Neutrophil (primary cell): ENCODE results near the gene MCF2L.

Experiments used
- H3K27ac ChIP-seq: fragments of 200-600 bp; sonication (generic); 2 replicates; pipeline ENCODE4 v1.5.1; 2016; ENCODE audit warnings: mild to moderate bottlenecking, moderate library complexity
- H3K27me3 ChIP-seq: fragments of 200-600 bp; sonication (generic); 2 replicates; pipeline ENCODE4 v1.6.0; 2016; ENCODE audit warnings: mild to moderate bottlenecking
- H3K36me3 ChIP-seq: fragments of 200-600 bp; sonication (generic); 2 replicates; pipeline ENCODE4 v1.5.1; 2017
- H3K4me1 ChIP-seq, 2 experiments: fragments of 200-600 bp in 1 of 2; sonication (generic) in 1 of 2; 1 replicate in 1 of 2; 2 replicates in 1 of 2; pipeline versions ENCODE4 v1.5.1 to v1.6.1; 2013 to 2016; ENCODE audit warnings: low read depth in 1 of 2, low read length in 1 of 2, mild to moderate bottlenecking in 1 of 2, moderate library complexity in 1 of 2; ENCODE audit not compliant: control insufficient read depth in 1 of 2, insufficient read depth in 1 of 2
- H3K4me3 ChIP-seq, 2 experiments: fragments of 200-600 bp in 1 of 2; sonication (generic) in 1 of 2; 1 replicate in 1 of 2; 2 replicates in 1 of 2; pipeline ENCODE4 v1.5.1; 2013 to 2016; ENCODE audit warnings: low read depth in 1 of 2, low read length in 1 of 2, mild to moderate bottlenecking in 1 of 2, moderate library complexity in 1 of 2
- H3K9me3 ChIP-seq: fragments of 200-600 bp; sonication (generic); 2 replicates; pipeline ENCODE4 v1.5.1; 2016
- TF ChIP-seq, protein P1 (sequence below): fragments of 200-600 bp; sonication (generic); IDR thresholded peaks from 2 replicates; pipeline ENCODE4 v1.5.1; 2016; ENCODE audit warnings: antibody characterized with exemption

Gene MCF2L

GRCh38 chr13:113115363-113116205, 146.6 kb downstream of the MCF2L start:
- Histone ChIP-seq H3K4me1 (no peaks in the 10 kb centered on the region), H3K36me3 (no peaks in the 10 kb centered on the region), H3K4me3 (no peak overlapping the region), H3K27ac (no peak overlapping the region), H3K9me3 (no peaks in the 10 kb centered on the region), H3K27me3 (peaks cover 44% of the 10 kb centered on the region)
- TF ChIP-seq, protein P1, sequence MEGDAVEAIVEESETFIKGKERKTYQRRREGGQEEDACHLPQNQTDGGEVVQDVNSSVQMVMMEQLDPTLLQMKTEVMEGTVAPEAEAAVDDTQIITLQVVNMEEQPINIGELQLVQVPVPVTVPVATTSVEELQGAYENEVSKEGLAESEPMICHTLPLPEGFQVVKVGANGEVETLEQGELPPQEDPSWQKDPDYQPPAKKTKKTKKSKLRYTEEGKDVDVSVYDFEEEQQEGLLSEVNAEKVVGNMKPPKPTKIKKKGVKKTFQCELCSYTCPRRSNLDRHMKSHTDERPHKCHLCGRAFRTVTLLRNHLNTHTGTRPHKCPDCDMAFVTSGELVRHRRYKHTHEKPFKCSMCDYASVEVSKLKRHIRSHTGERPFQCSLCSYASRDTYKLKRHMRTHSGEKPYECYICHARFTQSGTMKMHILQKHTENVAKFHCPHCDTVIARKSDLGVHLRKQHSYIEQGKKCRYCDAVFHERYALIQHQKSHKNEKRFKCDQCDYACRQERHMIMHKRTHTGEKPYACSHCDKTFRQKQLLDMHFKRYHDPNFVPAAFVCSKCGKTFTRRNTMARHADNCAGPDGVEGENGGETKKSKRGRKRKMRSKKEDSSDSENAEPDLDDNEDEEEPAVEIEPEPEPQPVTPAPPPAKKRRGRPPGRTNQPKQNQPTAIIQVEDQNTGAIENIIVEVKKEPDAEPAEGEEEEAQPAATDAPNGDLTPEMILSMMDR: no peak

DNA sequence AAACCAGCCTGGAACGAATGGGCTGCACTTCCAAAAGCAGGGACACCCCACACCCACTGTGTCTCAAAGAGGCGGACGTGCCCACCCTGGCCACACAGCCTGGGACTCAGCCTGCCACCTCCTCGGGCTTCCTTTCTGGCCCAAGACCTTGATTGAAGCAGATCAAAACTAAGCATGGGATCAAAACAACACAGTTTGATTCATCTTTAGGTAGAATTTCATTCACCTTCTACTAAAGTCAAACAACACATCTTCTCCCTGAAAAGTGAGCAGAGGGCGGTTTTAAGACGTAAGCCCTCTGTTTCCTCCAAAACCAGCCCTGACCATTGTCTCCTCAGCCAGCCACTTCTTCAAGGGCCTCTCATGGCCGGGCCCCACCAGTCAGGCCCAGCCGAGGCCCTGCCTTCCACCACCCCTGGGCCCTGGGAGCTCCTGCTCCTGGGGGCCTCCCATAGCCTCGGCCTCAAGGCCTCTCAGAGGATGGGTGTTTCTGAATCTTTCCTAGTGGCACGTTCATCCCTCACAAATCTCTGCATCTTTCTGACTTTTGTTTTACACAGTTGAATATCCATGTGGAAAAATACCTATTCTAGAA, 147.3 kb downstream of the MCF2L start:
- TF ChIP-seq, protein P1: no peak
- H3K9me3 ChIP-seq: no peaks in the 10 kb centered on the region
- H3K36me3 ChIP-seq: no peaks in the 10 kb centered on the region
- H3K27ac ChIP-seq: no peak overlapping the region
- H3K4me3 ChIP-seq: no peak overlapping the region
- H3K27me3 ChIP-seq: peaks cover 37% of the 10 kb centered on the region
- H3K4me1 ChIP-seq: no peaks in the 10 kb centered on the region

DNA sequence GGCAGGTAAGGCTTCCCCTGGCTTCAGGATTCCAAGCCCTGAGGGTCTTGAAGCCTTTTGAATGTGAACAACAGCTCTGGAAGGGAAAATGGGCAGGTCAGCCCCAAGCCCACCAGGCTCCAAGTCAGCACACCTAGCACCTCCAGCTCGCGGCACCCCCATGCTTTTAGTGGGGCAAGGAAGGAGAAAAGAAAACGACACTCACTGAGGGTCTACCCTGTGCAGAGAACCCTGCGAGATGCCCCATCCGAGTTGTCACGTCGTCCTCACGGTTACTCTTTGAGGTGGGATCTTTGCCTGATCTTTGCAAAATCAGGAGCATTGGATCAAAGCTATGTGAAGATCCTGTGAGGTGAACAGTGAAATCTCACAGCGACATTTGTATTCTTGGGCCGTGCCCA, 147.9 kb downstream of the MCF2L start:
- no peaks in the 10 kb centered on the region for H3K36me3 ChIP-seq
- H3K4me3 ChIP-seq: no peak overlapping the region
- TF ChIP-seq, protein P1: no peak
- peaks cover 31% of the 10 kb centered on the region for H3K27me3 ChIP-seq
- no peaks in the 10 kb centered on the region for H3K4me1 ChIP-seq
- no peak overlapping the region for H3K27ac ChIP-seq
- no peaks in the 10 kb centered on the region for H3K9me3 ChIP-seq

DNA sequence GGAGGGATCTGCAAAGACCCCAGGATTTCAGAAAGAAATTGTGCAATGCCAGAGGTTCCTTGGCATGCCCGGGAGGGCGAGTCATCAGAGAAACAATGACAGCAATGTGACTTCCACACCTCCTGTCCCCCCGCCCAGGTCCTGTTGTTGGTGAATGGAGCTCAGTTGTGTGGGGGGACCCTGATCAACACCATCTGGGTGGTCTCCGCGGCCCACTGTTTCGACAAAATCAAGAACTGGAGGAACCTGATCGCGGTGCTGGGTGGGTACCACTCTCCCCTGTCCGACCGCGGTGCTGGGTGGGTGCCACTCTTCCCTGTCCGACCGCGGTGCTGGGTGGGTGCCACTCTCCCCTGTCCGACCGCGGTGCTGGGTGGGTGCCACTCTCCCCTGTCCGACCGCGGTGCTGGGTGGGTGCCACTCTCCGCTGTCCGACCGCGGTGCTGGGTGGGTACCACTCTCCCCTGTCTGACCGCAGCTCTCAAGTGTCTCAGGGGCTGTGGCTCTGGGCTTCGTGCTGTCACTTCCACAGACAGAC, 148.4 kb downstream of the MCF2L start:
- Histone ChIP-seq H3K27ac (no peak overlapping the region), H3K4me1 (no peaks in the 10 kb centered on the region), H3K27me3 (peaks cover 26% of the 10 kb centered on the region), H3K36me3 (no peaks in the 10 kb centered on the region), H3K9me3 (no peaks in the 10 kb centered on the region), H3K4me3 (no peak overlapping the region)
- TF ChIP-seq, protein P1: no peak

- Histone ChIP-seq H3K4me1 (no peaks in the 10 kb centered on the region), H3K4me3 (no peak overlapping the region), H3K27ac (no peak overlapping the region), H3K27me3 (peaks cover 21% of the 10 kb centered on the region), H3K36me3 (no peaks in the 10 kb centered on the region), H3K9me3 (no peaks in the 10 kb centered on the region)
- TF ChIP-seq, protein P1: no peak
Observed at GRCh38 chr13:113117911-113118260, 148.9 kb downstream of the MCF2L start.
